ENCODE data around the gene DLEC1. TPM values are rescaled to one million over a fixed set of nuclear protein-coding genes. Genes with fewer than 3 reads are reported as not detected.
A peak's percentile ranks its signal among the peaks of the same experiment; 100 is the strongest.

The DLEC1 gene
- total and polyA plus RNA-seq, 2 of the 4 experiments (the other 2 are of a cell fraction): 0.03 TPM; not detected in 1

DNA sequence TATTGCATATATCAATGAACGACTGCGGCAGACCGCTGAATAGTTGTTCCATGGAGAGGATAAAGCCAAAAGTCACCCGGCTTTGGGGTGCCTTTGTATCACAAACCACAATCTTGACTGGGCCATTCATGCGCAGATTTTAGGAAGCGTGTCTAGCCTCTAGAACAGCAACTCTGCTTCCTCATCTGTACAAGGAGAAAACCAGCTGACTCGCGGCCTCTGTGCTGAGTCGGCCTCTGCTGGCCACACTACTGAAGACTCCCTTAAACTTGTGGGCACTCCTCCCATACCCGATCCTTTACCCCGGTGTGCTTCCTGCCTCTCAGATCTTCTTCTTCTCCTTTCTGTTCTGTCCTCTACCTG is 872 bp downstream of the DLEC1 start:
- CTCF ChIA-PET: interaction anchor here (0.5 to 1.5 kb wide), 2 partner anchors 37 to 306 kb away, joined by 3 to 4 read pairs; no protein-coding TSS in a partner anchor
- H3K9me1 ChIP-seq (ENCODE audit: insufficient read depth, low read length): peaks cover 5% of the 10 kb centered on the region; the same call in 1 of the 2 replicates
- no peak overlapping the region for H4K91ac ChIP-seq (ENCODE audit: insufficient read depth, low read depth, low read length)
- no peak overlapping the region for H3K4me3 ChIP-seq (ENCODE audit: insufficient read depth, low read depth, low read length)
- peaks cover 4% of the 10 kb centered on the region for H3K4me1 ChIP-seq (ENCODE audit: control insufficient read depth, insufficient read depth, low read length)
- H2BK120ac ChIP-seq (ENCODE audit: low read depth, low read length): no peak overlapping the region
- H2AK5ac ChIP-seq (ENCODE audit: low read depth, low read length): no peak overlapping the region
- no peak overlapping the region for H3K23ac ChIP-seq (ENCODE audit: low read depth, low read length)
- no peak overlapping the region for H2BK15ac ChIP-seq (ENCODE audit: low read depth, low read length)
- no peak overlapping the region for H3K14ac ChIP-seq (replicated peaks; ENCODE audit: low read depth, low read length)
- no peak overlapping the region for H2AK9ac ChIP-seq (replicated peaks; ENCODE audit: low read depth, low read length, poor library complexity)
- no peak overlapping the region for H3K56ac ChIP-seq (ENCODE audit: extremely low read depth, insufficient read depth, low read length)
- POLR2A ChIA-PET (ENCODE audit: unreplicated experiment): no interaction called here
- no peaks in the 10 kb centered on the region for H4K20me1 ChIP-seq (ENCODE audit: insufficient read depth, low read length)
- 40% methylated on average over 8 of the region's 11 CpGs; no CpG with 5 or more reads in 1 of the 2 experiments for WGBS, 2 experiments (ENCODE audit: extremely low coverage in 2 of 2, insufficient read length in 1 of 2)
- intact Hi-C loops (cut with micrococcal nuclease) (no loop called here), in situ Hi-C loops (cut with MboI; ENCODE audit: low sequenced_read_pairs) (no loop called here), dilution Hi-C loops (cut with HindIII; ENCODE audit: low sequenced_read_pairs, unreplicated experiment) (no loop called here)
- H3K18ac ChIP-seq (ENCODE audit: low read depth, low read length): no peak overlapping the region
- no peak overlapping the region for H3K9ac ChIP-seq (ENCODE audit: low read depth, low read length)
- no peak overlapping the region for H4K5ac ChIP-seq (ENCODE audit: low read depth, low read length)
- peak overlapping the region; percentile 90 for H2AFZ ChIP-seq (replicated peaks; ENCODE audit: low read length, poor library complexity)
- H3K9me3 ChIP-seq (ENCODE audit: control insufficient read depth, insufficient read depth, low read length): no peaks in the 10 kb centered on the region
- H3K36me3 ChIP-seq (ENCODE audit: control insufficient read depth, insufficient read depth, low read length): no peaks in the 10 kb centered on the region
- TF ChIP-seq MAFK (IDR thresholded peaks at IDR 0.05; ENCODE audit: low read depth, low read length) (0 out of 2 replicates have a peak, but pooled peaks have one; percentile 9), ELK1 (IDR thresholded peaks at IDR 0.05; ENCODE audit: borderline replicate concordance, low read depth, low read length) (no peak), BHLHE40 (IDR thresholded peaks at IDR 0.05; ENCODE audit: low read depth, low read length) (no peak), CHD1 (IDR thresholded peaks at IDR 0.05; ENCODE audit: low read depth, low read length) (no peak), RCOR1 (IDR thresholded peaks at IDR 0.05; ENCODE audit: insufficient replicate concordance, low read length) (no peak), FOS (IDR thresholded peaks at IDR 0.05; ENCODE audit: low read depth, low read length) (no peak), RAD21 (IDR thresholded peaks at IDR 0.05; ENCODE audit: low read length) (peak; percentile 19; the same call in 1 of the 2 replicates), CEBPB (IDR thresholded peaks at IDR 0.05; ENCODE audit: low read depth, low read length) (no peak)
- TF ChIP-seq, protein P1, sequence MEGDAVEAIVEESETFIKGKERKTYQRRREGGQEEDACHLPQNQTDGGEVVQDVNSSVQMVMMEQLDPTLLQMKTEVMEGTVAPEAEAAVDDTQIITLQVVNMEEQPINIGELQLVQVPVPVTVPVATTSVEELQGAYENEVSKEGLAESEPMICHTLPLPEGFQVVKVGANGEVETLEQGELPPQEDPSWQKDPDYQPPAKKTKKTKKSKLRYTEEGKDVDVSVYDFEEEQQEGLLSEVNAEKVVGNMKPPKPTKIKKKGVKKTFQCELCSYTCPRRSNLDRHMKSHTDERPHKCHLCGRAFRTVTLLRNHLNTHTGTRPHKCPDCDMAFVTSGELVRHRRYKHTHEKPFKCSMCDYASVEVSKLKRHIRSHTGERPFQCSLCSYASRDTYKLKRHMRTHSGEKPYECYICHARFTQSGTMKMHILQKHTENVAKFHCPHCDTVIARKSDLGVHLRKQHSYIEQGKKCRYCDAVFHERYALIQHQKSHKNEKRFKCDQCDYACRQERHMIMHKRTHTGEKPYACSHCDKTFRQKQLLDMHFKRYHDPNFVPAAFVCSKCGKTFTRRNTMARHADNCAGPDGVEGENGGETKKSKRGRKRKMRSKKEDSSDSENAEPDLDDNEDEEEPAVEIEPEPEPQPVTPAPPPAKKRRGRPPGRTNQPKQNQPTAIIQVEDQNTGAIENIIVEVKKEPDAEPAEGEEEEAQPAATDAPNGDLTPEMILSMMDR (conservative IDR thresholded peaks at IDR 0.05; ENCODE audit: low read depth, low read length): peak; percentile 29
- H3K4ac ChIP-seq (ENCODE audit: low read depth, low read length): no peak overlapping the region
- no peak overlapping the region for H2BK5ac ChIP-seq (ENCODE audit: low read depth, low read length, poor library complexity, severe bottlenecking)
- peak; percentile 42 for DNase-seq
- peaks cover 11% of the 10 kb centered on the region for H3K27me3 ChIP-seq (ENCODE audit: control insufficient read depth, insufficient read depth, low read length)
- ATAC-seq (ENCODE audit: low read depth): peak; percentile 73
- no TSS peak for BruUV-seq (replicated peaks)
- no peak overlapping the region for H2BK20ac ChIP-seq (ENCODE audit: low read depth, low read length)
- H3K27ac ChIP-seq (ENCODE audit: insufficient read depth, low read length): no peak overlapping the region
- H3K79me1 ChIP-seq (ENCODE audit: low read depth in 1 of 2, low read length in 2 of 2): no peaks in the 10 kb centered on the region
- H3K4me2 ChIP-seq (ENCODE audit: low read depth, low read length): no peak overlapping the region; the same call in 1 of the 2 replicates
- no peak overlapping the region for H4K8ac ChIP-seq (ENCODE audit: low read depth in 2 of 2, low read length in 2 of 2)
